RPMI7951 (cell line): ENCODE data around the gene RANBP3. TPM values are rescaled to one million over a fixed set of nuclear protein-coding genes. Genes with fewer than 3 reads are reported as not detected.
"Not testable (repeated sequence)": the region's sequence is repeated elsewhere in the genome, so short reads cannot be mapped to it uniquely, and the experiment has no call there.

Source experiments
- DNase-seq: peaks from one replicate; pipeline ENCODE4 v3.0.0-alpha.2; 2012; ENCODE audit warnings: low read depth
- total RNA-seq: library from RNA; depleted of rRNA; stranded (reverse); fragments of >200 nt; shearing (Covaris generic); gene quantifications from 2 replicates; pipeline ENCODE4 v1.2.3, GENCODE V29; 2014

Gene RANBP3
- total RNA-seq, 1 experiment from 2014 or later: 54.9 TPM

DNA sequence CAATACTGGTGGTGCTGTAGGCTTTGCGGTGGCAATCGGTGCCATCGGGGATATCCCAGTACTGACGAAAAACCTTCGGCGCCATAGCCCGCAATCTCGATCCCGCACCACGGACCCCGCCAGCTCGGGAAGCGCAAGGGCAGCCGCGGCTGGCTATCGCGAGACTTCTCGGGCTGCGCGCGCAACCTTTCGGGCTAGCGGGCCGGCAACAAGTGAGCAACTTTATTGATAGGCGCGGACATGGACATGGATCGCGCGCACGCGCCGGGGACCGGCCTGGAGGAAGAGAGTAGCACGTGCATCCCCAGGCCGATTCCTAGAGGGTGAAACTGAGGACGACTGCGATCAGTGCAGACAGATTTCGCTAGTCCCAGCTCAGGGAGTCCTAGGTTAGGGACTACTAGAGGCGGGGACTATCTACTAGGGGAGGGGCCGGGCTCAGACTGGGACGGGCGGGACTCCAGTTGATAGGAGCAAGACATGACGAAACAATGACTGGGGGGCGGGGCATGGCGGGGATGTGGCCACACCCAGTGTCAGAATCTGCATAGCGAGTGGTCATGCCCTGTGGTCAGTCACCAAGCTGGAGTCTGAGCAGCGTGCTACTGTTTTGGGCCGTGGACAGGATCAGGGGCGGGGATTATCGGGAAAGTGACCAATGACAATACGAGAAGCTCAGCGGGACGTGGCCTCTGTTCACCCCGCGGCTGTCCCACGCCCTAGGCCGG is 74.2 kb downstream of the RANBP3 start, which contains the start of gene NDUFA11:
NDUFA11 (minus strand) TSS at position 167 of the 728 bp plus-strand sequence; CDS start at position 85, 82 bp downstream.
- peak; percentile 92 for DNase-seq

DNA sequence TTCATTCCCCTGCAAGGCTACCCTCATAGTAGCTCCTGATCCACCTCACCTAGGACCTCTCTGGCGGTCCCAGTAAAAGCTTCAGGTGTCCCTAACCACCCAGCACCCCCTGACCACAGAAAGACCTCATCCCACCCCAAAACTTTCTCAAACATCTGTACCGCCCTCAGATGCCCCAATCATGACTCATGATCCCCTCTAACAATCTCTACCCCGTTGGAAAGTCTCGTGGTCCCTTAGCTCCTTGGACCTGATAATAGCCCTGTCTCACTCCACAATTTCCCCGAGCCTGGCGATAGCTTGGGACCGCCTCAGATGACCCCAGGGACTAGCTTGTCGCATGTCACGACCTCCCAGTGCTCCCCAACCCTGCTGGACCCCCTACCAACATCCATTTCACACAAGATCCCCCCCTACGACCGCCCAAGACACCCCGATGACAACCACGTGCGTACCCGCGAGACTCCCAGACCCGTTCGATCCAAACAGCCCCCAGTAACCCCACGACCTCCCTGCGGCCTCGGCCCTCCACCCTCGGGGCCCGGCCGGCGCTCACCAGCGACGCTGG is 74.8 kb downstream of the RANBP3 start:
- DNase-seq: peak; percentile 58

DNA sequence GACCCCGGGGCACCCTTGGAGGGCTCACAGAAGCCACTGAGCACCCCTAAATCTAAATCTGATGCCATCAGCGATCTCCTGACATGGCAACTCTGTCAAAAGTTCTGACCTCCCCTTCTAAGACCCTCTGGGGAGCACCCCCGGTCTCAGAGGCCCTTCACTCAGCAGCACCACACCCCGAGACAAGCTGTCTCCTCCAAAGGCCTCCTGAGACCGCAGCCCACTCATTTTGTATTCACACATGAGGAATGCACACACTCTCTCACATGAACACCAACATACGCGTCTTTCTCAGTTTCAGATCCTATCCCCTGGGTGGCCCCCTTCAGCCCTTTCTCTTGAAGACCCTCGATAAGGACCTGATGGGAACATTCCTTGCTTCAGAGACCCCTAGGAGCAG is 77.0 kb downstream of the RANBP3 start:
- no peak for DNase-seq

DNA sequence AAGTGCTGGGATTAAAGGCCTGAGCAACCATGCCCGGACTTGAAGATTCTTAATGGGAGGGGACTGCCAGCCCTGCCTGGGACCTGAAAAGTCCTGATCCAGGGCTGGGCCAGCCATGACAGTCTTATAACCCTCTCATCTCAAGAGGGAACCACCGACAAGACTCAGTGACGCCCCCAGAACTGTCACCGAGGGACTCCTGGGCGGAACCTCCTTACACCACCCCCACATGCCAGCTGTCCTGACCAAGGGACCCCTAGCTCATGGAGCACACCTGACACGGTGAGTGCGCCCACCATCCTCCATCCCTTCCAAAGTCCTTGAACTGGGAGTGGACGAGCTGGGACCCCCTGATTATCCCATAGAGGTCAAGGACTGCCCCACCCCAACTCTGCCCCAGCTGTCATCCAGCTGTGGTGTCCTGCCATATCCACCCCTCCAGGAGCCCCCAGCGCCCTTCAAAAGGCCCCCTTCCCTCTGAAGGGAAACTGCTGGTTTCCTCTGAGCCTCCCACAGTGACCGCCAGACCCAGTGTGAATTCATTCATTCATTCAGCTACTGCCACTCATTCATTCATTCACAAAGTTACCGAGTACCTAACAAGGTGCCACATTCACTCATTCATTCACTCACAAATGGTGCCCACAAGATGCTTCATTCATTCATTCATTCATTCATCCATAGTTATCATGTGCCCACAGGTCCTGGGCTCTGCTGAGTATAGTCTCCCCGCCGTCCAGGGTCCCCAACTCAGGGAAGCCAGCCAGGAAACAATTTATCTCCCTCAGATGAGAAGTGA is 78.0 kb downstream of the RANBP3 start:
- no peak for DNase-seq

DNA sequence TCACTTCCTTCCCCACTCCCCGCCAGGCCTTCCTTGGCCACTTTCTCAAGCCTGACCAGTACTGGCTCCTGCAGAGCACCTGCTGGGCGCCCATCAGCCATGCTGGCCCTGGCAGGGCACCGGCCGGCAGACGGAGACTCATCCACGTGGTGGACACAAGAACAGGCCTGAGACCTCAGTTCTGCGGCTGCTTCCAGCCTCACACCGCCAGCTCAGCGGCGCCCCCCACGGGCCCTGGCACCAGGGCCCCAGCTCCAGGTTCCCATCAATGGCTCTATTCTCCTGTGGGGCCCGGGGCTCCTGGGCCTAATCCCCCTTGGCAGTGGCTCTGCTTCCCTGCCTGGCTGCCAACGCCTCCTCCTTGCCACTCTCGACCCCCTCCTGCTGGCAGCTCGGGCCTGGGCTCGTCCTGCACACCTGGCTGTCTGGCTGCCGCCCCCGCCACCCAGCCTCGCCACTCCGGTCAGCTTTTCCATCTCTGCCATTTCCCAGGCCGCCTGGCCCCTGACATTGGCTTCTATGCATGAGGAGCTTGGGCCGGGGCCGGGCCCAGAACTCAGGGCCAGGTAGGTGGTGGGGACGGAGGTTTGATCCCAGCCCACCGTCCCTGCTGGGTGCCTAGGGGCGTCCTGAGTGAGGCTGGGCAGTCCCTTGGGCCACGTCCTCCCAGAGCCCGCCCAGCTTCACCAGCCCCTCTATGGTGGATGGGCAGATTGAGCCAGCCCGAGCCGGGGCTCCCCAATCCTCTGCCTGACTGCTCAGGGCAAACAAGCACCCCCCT is 80.6 kb downstream of the RANBP3 start:
- DNase-seq: no peak

DNA sequence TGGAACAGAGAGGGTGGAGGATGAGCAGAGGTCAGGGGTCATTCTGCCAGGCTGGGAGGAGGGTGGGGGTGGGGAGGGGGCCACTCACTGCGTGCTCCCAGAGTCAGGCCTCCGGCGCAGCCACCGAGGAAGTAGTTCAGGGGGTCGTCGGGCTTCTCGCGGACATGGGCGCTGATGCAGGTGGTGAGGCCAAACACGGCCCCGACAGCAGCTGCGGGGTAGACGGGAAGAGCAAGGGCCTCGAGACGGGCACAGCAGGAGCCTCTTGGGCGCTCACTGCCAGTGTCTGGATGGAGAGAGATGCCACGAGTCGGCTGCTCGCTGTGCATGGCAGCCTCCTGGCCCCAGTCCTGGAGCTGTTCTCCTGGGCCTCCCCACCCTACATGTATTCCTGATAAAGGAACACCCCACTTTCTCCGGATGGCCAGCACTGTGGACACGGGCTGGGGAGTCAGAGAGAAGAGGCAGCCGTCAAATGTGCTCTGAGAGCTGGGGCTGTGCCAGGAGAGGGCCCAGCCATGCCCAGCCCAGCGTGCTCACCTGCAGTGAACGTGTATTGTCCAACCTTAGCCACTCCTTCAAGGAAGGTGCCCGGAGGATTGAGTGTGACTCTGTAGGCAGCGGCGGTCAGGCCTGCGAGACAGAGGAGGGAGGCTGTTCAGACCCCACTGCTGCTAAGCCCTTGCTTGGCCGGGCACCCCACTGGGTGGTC is 81.4 kb downstream of the RANBP3 start:
- no peak for DNase-seq

DNA sequence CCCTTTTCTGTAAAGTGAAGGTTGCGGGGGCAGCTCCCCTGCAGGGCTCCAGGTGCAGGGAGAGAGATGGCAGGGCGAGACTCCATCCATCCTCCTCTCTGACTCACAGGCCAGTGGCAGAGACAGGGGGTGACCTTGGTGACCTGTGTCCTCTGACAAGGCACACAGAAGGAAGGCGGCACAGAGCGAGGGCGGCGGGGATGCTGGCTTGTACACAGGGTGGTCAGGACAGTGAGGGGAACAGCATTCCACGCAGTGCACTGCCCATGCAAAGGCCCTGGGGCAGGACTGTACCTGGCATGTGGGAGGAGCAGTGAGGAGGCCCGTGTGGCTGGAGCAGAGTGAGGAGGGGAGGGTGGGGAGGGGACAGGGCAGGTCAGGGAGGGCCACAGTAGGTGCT is 82.0 kb downstream of the RANBP3 start:
- no peak for DNase-seq

DNA sequence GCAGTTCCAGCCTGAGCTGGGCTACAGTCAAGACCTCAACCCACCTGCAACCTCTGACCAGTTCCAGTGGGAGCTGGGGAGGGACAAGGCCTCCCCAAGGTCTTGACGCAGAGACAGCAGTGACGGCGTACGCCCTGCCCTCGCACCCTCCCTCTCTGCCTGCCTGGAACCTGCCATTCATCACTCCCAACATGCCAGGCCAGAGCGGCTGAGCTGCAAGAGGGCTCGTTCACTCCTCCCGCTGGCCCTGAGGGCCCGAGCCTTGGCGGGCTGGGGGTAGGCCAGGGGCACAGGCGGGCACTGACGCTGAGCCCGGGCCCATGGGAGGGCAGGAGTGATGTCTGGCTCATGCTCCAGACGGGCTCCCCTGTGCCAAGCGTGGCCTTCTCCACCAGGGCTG is 82.5 kb downstream of the RANBP3 start:
- DNase-seq: no peak

DNA sequence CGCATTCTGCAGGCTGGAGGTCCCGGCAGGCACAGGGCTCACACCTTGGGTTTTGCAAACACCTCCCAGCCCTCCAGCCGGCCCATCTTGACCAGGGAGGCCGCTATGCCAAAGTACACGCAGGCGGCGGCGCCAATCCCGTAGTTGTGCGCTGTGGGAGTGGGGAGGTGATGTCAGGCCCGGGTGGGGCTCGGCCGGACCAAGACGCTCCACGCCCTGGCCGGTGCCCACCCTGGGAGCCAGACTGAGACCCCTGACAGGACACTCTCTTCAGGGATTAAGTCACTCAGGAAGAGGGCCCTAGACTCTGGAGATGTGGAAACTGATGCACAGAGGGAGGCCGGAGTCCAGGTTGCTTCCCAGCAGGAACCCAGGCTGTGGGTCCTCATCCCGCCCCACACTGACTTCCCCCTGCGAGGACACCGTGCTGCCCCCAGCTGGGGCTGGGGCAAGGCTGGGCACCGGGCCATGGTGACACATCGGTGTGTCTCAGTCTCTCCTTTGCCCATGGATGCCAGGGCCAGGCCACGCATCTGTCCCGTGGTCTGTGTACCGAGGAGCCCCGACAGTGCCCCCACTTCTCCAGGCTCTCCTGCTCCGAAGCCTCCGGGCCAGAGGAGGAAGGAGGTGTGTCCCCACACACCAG is 83.1 kb downstream of the RANBP3 start:
- no peak for DNase-seq

DNA sequence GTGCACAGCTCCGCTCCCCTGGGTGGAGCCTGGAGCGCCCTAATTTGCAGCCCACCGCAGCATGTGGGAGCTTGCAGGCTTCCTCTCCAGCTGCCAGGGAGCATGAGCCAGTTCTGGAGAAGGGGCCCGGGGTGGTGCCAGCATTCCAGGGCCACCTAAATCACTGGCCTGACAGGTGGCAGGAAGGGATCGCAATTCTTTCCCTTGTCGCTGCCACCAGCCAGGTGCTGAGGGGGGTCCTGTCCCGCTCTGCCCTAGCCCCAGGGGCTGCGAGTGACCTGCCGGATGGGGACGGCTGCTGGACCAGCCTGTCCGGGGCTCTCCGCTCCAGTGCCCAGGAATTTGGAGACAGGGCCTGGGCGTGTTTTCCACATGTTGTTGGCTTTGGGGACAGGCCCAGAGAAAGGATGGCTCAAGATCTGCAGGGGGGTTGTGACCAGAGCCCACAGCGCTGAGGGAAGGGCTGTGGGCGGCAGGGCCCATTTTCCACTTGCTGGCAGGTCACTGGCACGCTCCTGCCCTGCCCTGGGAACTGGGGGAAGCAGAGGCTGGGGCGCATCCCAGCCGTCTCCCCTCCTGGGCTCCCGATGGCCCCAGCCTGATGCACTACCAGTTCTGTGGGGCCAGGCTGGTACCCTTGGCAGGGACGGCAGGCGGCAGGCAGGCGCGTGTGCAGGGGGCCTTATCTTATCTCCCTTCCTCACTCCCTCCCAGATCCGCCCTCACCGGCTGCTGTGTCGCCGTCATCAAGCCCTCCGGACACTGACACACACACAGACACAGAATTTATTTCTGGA is 83.8 kb downstream of the RANBP3 start:
- DNase-seq: no peak

DNA sequence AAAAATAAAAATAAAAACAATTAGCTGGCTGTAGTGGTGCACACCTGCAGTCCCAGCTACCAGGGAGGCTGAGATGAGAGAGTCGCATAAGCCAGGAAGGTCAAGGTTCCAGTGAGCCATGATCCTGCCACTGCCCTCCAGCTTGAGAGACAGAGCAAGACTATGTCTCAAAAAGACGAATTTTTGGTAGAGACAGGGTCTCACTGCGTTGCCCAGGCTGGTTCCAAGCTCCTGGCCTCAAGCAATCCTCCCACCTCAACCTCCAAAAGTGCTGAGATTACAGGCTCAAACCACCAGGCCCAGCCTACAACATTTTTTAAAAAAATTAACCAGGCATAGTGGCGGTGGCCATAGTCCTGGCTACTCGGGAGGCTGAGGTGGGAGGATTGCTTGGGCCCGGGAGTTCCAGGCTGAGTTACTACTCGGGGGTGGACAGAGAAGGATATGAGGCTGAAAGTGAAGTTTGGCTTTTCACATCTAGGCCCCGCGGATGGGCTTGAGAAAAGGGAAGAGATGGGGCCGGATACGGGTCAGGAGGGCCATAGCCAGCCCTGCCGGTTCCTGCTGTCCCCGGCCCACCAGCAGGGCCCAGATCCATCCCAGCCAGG is 84.5 kb downstream of the RANBP3 start:
- DNase-seq: no peak

DNA sequence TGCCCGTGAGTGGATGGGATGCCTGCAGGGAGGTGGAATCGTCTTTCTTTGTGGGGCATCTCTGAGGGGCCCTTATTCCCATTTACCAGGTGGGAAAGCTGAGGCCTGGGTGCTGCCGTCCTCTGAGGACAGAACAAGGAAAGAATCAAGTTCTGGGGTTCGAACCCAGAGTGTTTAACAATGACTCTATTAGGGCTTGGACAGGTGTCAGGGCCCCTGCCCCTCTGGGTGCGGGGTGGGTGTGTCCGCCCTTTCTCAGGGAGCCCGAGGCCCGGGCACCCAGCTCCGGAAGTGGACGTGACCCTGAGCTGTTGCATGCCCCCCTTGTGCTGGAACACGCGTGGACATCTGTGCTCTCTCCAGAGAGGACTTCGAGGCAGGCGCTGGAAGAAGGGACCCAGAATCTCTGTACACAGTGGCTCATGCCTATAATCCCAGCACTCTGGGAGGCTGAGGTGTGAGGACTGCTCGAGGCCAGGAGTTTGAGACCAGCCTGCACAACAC is 85.1 kb downstream of the RANBP3 start:
- no peak for DNase-seq

DNA sequence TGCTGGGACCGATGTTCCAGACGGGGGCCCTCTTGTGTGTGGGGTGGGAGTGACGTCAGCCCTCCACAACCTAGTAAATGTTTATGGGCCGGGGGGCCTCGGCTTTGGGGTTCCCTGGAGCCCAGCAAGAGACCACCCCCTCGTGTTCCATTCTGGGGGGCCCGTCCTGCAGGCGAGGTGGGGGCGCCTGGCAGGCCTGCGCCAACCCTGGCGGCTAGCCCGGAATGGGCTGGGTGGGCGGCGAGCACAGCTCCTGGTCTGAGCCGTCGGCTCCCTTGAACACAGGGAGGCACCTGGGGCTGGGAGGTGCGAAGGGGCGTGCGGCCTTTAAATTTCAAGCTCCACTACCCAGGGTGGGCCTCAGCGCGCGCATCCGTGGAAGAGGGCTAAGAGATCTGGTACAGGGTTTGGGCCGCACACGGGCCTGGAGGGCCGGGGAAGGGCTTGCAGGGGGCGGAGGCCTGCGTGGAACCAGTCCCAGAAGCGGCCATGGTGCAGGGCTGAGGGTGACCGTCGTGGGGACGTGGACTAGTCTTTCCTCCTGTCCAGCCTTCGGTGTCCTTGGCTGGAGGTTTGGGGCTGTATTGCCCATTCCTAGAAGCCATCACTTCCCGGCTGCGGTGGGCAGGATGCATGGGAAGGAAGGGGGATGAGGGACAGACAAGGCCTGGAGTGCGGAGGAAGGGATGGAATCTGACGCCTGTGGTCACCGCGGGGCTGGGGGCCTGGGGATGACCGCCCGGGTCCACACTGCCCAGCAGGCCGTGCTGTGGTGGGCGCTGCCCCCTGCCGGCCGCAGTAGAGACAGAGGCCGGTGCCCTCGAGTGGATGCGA is 85.8 kb downstream of the RANBP3 start:
- DNase-seq: peak; percentile 17

DNA sequence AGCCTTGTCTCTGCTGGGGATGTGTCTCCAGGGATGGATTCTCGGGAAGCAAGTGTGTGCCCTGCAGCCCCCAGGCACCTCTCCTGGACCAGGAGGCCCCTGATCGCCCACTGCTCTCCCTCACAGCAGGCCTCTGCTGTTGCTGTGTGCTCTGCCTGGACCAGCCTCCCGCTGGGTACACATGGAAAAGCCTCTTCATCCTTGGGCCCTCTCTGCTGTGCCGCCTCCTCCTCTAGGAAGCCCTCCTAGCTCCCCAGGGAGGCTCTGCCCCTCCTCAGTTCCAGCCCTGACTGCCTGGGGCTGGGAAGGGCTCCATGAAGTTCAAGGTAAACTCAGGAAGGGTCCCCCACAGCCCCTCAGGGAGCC is 86.4 kb downstream of the RANBP3 start:
- no peak for DNase-seq

DNA sequence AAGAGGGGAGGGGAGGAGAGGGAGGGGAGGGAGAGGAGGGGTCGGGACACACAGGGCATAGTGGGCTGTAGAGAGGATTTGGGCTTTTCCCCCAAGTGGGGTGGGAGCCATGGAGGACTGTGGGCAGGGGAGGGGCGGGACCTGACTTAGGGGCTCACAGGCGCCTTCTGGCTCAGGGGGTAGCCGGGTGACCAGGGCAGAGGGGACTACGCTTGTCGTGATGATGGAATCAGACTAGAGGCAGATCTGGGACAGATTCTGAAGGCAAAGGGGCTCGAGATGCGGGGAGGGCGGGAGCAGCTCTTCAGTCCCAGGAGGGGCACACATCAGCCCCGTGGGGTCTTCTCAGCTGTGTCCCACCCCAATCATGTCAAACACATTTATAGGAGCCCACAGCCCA is 87.8 kb downstream of the RANBP3 start:
- DNase-seq: no peak

DNA sequence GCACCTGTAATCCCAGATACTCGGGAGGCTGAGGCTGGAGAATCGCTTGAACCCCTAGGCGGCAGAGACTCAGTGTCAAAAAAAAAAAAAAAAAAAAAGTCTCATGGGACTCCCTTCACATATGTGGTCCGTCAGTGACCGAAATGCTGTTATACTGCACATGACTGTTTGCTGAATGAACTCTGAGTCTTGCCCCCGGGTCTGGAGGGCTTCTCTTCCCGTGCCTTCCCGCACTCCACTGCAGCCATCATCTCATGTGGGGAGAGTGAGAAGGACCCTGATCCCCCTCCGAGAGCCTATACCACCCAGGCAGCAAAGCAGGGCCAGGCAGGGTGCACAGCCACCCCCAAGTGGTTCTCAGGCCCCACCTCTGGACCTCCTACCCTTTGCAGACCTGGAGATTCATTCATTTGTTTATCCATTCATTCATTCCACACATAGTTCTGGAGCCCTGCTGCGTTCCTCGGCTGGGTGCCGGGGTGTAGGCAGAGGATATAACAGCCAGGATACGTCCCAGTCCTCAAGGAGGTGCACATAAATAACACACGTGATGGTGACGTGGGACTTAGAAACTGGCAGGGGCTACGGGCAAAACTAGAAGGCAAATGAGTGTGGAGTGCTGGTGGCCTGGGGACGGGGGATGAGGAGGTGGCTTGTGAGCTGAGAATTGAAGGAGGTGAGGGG is 88.5 kb downstream of the RANBP3 start:
- DNase-seq: no peak

DNA sequence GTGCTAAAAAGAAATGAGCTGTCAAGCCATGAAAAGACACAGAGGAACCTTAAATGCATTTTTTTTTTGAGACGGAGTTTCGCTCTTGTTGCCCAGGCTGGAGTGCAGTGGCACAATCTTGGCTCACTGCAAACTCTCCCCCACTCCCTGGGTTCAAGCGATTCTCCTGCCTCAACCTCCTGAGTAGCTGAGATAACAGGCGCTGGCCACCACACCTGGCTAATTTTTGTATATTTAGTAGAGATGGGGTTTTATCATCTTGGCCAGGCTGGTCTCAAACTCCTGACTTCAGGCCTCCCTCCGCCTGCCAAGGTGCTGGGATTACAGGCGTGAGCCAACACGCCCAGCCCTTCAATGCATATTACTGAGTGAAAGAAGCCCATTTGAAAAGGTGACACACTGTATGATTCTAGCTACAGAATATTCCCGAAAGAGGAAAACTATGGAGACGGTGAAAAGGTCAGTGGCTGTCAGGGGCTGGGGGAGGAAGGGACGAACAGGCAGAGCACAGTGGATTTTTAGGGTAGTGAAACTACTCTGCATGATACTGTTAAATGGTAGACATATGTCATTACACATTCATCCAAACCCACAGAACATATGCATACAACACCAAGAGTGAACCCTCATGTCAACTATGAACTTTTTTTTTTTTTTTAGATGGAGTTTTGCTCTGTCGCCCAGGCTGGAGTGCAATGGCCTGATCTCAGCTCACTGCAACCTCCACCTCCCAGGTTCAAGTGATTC is 93.7 kb downstream of the RANBP3 start:
- DNase-seq: not testable (repeated sequence)
